GM12801 (cell line): ENCODE data around the gene MN1.

ENCODE experiments used
- TF ChIP-seq, protein P1 (sequence below): IDR thresholded peaks from one replicate; pipeline ENCODE4 v1.5.1; 2011; ENCODE audit warnings: control low read depth; ENCODE audit not compliant: insufficient read length; ENCODE audit errors: extremely low read depth

The MN1 gene

DNA sequence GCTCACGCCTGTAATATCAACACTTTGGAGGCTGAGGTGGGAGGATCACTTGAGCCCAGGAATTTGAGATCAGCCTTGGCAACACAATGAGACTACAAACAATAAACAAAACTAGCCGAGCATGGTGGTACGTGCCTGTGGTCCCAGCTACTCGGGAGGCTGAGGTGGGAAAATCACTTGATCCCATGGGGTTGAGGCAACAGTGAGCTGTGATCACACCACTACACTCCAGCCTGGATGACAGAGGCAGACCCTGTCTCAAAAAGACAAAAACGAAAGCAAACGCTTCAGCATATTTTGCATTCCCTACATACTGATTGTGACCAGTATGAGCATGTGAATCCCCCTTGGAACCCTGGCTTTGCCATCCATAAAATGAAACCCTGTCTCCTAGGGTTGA, 33.9 kb upstream of the MN1 start:
- TF ChIP-seq, protein P1, sequence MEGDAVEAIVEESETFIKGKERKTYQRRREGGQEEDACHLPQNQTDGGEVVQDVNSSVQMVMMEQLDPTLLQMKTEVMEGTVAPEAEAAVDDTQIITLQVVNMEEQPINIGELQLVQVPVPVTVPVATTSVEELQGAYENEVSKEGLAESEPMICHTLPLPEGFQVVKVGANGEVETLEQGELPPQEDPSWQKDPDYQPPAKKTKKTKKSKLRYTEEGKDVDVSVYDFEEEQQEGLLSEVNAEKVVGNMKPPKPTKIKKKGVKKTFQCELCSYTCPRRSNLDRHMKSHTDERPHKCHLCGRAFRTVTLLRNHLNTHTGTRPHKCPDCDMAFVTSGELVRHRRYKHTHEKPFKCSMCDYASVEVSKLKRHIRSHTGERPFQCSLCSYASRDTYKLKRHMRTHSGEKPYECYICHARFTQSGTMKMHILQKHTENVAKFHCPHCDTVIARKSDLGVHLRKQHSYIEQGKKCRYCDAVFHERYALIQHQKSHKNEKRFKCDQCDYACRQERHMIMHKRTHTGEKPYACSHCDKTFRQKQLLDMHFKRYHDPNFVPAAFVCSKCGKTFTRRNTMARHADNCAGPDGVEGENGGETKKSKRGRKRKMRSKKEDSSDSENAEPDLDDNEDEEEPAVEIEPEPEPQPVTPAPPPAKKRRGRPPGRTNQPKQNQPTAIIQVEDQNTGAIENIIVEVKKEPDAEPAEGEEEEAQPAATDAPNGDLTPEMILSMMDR, result no peak

DNA sequence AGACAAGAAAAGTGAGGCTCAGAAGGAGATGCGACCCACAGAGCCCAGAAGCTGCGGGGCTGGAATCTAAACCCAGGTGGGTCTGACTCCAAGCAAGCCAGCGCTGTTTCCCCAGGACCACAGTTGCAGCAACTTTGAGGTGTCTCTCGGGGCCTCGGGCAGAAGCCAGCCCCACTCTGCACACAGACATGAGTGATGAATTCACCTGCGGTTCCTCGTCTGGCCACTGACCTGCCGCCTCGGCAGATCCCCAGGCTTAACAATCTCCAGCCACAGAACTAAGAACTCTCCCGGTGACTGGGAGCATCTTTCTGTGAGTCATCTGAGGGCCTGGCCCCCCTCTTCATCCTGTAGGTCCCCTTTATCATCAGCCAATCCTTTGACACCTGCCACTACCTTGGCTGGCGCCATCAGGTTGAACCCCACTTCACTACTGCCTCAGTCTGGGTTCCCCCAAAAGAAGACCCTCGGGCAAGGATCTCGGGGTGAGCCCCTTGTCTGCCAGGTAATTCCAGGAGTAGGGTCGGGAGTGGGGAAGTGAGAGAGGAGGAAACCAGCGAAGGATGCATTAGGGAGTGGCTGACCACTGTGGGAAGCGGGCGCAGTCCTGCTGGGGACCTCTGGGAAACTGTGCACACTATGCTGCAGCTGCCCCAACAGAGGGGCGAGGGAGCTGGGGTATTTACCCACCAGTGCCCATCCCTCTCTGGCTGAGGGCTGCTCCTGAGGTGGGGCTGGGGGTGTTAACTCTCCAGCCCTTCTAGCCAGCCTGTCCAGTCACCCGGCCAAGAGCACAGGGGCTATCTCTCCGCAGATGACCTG, 33.0 kb upstream of the MN1 start:
- TF ChIP-seq, protein P1, result no peak

DNA sequence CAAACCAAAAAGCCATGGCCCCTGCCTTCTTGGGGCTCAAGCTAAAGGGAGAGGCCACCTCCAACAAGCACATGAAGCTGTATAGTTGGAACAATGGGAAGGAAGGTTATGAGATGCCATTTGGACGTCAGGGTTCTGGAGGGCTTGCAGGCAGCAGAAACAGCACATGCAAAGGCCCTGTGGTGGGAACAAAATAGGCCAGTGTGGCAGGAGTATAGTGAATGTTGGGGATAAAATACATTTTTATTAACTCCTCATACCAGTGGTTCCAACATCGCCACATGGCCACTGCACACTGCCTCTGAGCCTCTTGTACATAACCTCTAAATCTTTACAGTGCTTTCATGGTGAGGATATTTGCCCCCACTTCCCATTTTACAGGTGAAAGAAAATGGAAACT, 32.2 kb upstream of the MN1 start:
- TF ChIP-seq, protein P1, result no peak

DNA sequence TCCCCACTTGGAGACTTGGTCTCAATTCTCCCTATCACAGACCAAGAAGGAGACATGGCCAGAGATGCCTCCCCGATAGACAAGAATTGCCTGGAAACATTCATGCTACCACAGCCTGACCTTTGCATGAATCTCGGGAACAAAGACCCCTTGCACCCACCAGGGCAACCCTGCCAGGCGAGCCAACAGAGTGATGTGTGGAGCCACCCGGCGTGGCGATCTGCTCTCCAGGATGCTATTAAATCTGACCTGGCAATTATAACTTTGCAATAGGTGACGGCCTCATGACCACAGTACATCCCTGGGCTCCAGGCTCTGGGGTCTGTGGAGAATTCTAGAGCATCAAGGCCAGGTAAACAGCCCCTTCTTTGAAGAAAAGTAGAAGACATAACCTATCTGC, 31.1 kb upstream of the MN1 start:
- TF ChIP-seq, protein P1, result no peak

DNA sequence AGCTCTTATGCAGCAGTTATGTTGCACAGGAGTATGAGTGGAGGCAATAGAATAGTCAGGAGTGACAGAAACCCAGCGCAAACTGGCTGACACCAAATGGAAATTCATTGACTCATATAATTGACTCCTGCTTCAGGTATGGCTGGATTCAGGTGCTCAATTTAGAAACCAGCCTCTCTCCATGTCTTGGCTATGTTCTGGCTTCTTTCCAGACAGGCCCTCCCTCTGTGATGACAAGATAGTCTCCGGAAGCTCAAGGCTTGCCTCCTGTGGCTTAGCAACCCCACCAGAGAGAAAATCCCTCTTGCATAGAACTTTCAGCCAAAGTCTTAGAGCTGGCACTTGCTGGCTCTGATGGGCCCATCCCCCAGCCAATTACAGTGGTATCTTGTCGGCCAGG, 28.1 kb upstream of the MN1 start:
- TF ChIP-seq, protein P1, result no peak

DNA sequence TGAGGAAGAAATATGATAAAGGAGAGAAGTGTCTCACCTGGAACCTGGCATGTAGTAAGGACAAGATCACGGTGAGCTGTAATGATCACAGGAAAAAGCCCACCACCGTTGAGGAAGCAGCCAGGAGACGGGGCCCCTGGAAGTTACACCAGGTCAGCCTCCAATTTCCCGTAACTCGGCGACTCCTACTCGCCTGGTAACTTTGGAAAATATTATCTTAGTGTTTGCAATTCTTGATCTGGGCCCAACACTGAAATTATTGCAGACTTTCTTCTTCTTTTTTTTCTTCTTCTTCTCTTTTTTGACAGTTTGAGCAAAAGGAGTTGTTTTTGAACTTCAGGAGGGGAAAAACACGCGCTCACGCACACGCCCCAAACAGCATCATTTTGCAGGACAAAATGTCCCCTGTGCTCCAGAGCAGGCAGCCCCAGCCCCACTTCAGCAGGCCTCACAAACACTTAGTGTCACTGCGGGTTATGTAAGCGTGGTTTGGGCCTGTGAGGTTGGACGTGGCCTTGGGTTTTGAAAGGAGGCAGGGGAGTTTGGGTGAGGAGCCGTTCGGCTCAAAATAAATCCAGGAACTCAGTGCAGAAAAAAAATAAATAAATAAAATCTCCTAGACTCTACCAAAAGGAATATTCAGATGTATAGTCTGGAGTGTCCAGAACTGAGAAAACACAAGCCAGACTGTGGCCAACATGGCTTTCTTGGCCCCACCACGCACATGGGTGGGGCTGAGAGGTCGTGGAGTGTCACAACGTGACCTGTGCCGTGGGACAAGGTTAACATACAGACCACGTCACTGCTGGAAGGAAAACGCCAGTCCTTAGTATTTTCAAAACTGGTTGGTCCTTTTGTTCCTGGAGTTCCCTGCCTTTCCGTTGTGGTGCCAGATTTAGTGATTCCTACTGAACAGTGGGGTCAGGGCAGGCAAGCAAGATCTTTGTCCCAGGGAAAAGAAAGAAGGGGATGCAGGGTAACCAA, 26.3 kb upstream of the MN1 start:
- TF ChIP-seq, protein P1, result no peak

DNA sequence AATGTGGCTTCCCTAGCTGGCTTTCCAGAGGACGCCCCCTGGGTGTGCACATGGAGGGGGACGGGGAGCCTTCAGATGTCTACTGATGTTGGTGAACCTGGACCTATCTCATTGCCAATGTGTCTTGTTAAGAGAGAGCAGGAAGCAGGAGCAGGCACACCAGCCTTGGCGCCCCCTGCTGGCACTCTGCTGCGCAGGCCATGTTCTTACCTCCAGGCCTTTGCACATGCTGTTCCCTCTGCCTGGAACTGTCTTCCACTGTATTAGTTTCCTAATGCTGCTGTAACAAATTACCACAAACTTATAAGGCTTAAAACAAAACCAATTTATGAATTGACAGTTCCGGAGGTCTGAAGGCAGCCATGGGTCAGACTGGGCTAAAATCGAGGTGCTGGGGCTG, 23.6 kb upstream of the MN1 start:
- TF ChIP-seq, protein P1, result no peak
